ENCODE measurements around the gene ANKIB1. TPM values are rescaled to one million over a fixed set of nuclear protein-coding genes. Genes with fewer than 3 reads are reported as not detected.

ANKIB1 gene
- total RNA-seq, 2 donors from 2014 or later, result 38.9 to 41.5 TPM

DNA sequence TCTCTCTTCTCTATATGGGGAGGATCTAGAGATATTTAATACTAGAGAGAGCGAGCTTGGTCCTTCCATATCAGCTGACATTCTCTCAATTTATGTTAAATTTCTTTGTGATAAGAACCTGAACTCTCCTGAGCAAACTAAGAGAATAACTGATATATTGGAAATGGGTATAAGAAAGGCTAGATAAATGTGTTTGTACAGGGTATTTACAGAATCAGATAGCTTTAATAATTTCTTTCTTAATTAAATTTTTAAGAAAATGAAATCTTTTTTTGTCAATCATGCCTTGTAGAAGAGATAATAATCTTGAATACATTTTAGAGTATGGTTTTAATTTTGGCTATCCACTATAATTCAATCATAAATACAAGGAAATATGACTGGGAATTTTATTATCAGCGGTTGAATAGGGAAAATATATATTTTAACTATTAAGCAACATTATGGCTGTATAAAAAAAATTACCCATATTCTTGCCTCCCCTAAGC, 58.7 kb downstream of the ANKIB1 start:
- no peaks in the 10 kb centered on the region for H3K9me3 ChIP-seq
- H3K27me3 ChIP-seq, result no peaks in the 10 kb centered on the region
- DNase-seq, result no peak
- H3K4me1 ChIP-seq, result no peaks in the 10 kb centered on the region
- no peak overlapping the region for H3K9ac ChIP-seq (ENCODE audit: low read depth in 2 of 2, low read length in 2 of 2)
- TF ChIP-seq, protein P1, sequence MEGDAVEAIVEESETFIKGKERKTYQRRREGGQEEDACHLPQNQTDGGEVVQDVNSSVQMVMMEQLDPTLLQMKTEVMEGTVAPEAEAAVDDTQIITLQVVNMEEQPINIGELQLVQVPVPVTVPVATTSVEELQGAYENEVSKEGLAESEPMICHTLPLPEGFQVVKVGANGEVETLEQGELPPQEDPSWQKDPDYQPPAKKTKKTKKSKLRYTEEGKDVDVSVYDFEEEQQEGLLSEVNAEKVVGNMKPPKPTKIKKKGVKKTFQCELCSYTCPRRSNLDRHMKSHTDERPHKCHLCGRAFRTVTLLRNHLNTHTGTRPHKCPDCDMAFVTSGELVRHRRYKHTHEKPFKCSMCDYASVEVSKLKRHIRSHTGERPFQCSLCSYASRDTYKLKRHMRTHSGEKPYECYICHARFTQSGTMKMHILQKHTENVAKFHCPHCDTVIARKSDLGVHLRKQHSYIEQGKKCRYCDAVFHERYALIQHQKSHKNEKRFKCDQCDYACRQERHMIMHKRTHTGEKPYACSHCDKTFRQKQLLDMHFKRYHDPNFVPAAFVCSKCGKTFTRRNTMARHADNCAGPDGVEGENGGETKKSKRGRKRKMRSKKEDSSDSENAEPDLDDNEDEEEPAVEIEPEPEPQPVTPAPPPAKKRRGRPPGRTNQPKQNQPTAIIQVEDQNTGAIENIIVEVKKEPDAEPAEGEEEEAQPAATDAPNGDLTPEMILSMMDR (IDR thresholded peaks at IDR 0.05), result no peak
- no peak overlapping the region for H3K27ac ChIP-seq
- H3K4me3 ChIP-seq, result no peak overlapping the region
- intact Hi-C loops (cut with DNase I), result no loop called here
- H3K36me3 ChIP-seq, result no peaks in the 10 kb centered on the region

DNA sequence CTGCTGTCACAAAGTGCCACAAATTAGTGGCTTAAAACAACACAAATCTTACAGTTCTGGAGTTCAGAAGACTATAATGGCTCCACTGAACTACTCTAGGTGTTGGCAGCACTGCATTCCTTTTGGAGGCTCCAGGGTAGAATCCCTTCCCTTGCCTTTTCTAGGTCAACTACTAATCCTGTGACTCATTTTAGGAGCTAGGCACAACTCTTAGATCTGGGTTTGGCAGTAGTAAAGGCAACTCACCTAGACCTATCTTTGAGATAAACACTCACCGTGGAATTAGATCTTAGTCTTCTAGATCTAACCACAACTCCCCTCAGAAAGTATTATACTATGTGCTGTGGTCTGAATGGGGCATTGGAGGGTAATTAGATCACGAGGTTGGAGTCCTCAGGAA, 60.4 kb downstream of the ANKIB1 start:
- no peak for DNase-seq
- Histone ChIP-seq H3K27me3 (no peaks in the 10 kb centered on the region), H3K36me3 (no peaks in the 10 kb centered on the region), H3K9me3 (no peaks in the 10 kb centered on the region), H3K27ac (no peak overlapping the region), H3K4me3 (no peak overlapping the region), H3K9ac (ENCODE audit: low read depth in 2 of 2, low read length in 2 of 2) (no peak overlapping the region), H3K4me1 (no peaks in the 10 kb centered on the region)
- TF ChIP-seq, protein P1 (IDR thresholded peaks at IDR 0.05), result no peak
- intact Hi-C loops (cut with DNase I), result no loop called here

DNA sequence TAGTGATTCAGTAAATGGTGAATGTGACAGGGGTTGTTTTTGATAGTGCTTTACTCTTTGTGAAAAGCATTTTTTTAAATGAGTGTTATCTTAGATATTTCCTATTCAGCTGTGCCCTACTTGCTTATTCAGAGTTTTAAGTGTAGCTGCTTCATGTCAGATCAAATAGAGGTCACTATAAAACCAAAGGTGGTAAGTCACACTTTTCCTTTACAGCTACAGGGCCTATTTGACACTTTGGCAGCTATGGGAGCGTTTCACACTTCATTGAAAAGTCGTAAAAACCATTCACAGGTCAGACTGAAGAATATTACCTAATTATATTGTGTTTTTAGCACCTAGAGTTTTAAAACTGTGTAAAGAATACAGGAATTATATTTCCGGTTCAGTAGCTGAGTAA, 67.3 kb downstream of the ANKIB1 start:
- no peak for DNase-seq

DNA sequence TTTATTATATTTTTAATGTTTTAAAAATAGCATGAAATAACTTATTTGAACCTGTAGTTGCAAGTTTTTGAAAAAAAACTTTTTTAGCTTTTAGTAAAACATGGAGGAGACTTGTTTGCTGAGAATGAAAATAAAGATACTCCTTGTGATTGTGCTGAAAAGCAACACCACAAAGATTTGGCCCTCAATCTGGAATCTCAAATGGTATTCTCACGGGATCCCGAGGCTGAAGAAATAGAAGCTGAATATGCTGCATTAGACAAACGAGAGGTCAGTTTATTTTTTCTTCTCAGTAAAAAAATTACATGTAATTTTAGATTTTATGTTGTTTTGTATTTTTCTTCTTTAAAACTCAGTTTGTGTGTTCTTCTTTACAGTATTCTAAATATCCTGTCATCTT, 73.5 kb downstream of the ANKIB1 start:
- no peaks in the 10 kb centered on the region for H3K4me1 ChIP-seq
- no peaks in the 10 kb centered on the region for H3K36me3 ChIP-seq
- H3K9me3 ChIP-seq, result no peaks in the 10 kb centered on the region
- DNase-seq, result no peak
- no peak overlapping the region for H3K27ac ChIP-seq
- no peak overlapping the region for H3K9ac ChIP-seq (ENCODE audit: low read depth in 2 of 2, low read length in 2 of 2)
- H3K27me3 ChIP-seq, result no peaks in the 10 kb centered on the region
- intact Hi-C loops (cut with DNase I), result no loop called here
- no peak overlapping the region for H3K4me3 ChIP-seq
- TF ChIP-seq, protein P1 (IDR thresholded peaks at IDR 0.05), result no peak

More for the DNA sequence above, 67.3 kb downstream of the ANKIB1 start:
- Histone ChIP-seq H3K4me3 (no peak overlapping the region), H3K27ac (no peak overlapping the region), H3K4me1 (no peaks in the 10 kb centered on the region), H3K9ac (ENCODE audit: low read depth in 2 of 2, low read length in 2 of 2) (no peak overlapping the region), H3K9me3 (no peaks in the 10 kb centered on the region), H3K36me3 (no peaks in the 10 kb centered on the region), H3K27me3 (no peaks in the 10 kb centered on the region)
- intact Hi-C loops (cut with DNase I), result no loop called here
- TF ChIP-seq, protein P1 (IDR thresholded peaks at IDR 0.05), result no peak

DNA sequence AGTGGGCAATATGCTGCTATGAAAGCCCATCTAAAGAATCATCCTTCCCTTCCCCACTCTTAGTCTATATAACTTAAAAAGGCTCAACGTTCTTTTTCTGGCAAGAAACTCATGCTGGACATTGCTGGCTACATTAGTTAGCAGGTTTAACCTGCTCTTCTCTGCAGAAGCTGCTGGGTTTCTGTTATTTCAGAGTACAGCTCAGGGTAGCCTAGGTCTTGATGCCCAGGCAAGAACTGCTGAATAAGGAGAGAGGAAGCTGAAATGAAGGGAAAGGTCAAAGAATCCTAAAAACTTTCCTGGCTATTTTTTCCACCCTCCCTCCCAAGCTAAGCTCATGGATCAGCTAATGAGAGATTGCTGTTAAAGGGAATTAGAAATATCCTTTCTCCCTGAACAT, 79.4 kb downstream of the ANKIB1 start:
- TF ChIP-seq, protein P1 (IDR thresholded peaks at IDR 0.05), result no peak
- no peaks in the 10 kb centered on the region for H3K4me1 ChIP-seq
- H3K27me3 ChIP-seq, result no peaks in the 10 kb centered on the region
- no peak for DNase-seq
- H3K27ac ChIP-seq, result no peak overlapping the region
- intact Hi-C loops (cut with DNase I), result no loop called here
- no peaks in the 10 kb centered on the region for H3K36me3 ChIP-seq
- H3K9me3 ChIP-seq, result no peaks in the 10 kb centered on the region
- no peak overlapping the region for H3K9ac ChIP-seq (ENCODE audit: low read depth in 2 of 2, low read length in 2 of 2)
- H3K4me3 ChIP-seq, result no peak overlapping the region

Measured in colonic mucosa (tissue), 4 donors.